ENCODE data around the gene PKD1L1.

GRCh38 chr7:47803846-47804245 lies 144.4 kb downstream of the PKD1L1 start:
- TF ChIP-seq CTCF (IDR thresholded peaks at IDR 0.05): no peak
- no peak for TF ChIP-seq ZFX (IDR thresholded peaks at IDR 0.05; ENCODE audit: borderline replicate concordance)

Data from 22Rv1 (cell line).